Endothelial cell of umbilical vein (primary cell): ENCODE measurements around the gene PRDM16. TPM values are rescaled to one million over a fixed set of nuclear protein-coding genes. Genes with fewer than 3 reads are reported as not detected.

ENCODE experiments used
- BruUV-seq: library from RNA; stranded (reverse); fragments of 400-500 nt; replicated peaks from 2 replicates; lab custom pipeline; 2021; lab: Mats Ljungman, UMichigan
- CTCF ChIA-PET: fragments of 300-600, 350-600 bp; sonication (Branson Sonifier 250); formaldehyde crosslinking; loops from one replicate; lab custom pipeline; 2021; ENCODE audit warnings: antibody characterized with exemption, inconsistent platforms; lab: Charles Lee
- POLR2A ChIA-PET: fragments of 300-600, 350-600 bp; sonication (Branson Sonifier 250); formaldehyde crosslinking; loops from one replicate; lab custom pipeline; 2021; ENCODE audit warnings: antibody characterized with exemption, inconsistent platforms; lab: Charles Lee
- DNase-seq: peaks from one replicate; pipeline ENCODE4 v3.0.0-alpha.2; 2011; ENCODE audit warnings: low read depth, low spot score
- FAIRE-seq: peaks from 2 replicates; lab custom pipeline; 2011; peaks lifted over from hg19 to GRCh38; lab: Jason Lieb, UNC
- H2AFZ ChIP-seq: 2 replicates; pipeline ENCODE4 v1.6.0; 2012; ENCODE audit warnings: low read depth, low read length, control low read depth, inconsistent platforms
- H3K27ac ChIP-seq: 2 replicates; pipeline ENCODE4 v1.5.1; 2011; ENCODE audit warnings: low read depth, mild to moderate bottlenecking, control low read depth, low read length, moderate library complexity; ENCODE audit not compliant: insufficient read depth
- H3K27me3 ChIP-seq, 2 experiments: 2 replicates each; pipeline versions ENCODE4 v1.6.0 to v1.6.1; 2011; ENCODE audit warnings: low read length in 2 of 2, mixed read lengths in 1 of 2; ENCODE audit not compliant: control insufficient read depth in 2 of 2, insufficient read depth in 2 of 2
- H3K36me3 ChIP-seq, 2 experiments: 2 replicates in 1 of 2; 3 replicates in 1 of 2; pipeline ENCODE4 v1.5.1; 2011; ENCODE audit warnings: low read length in 2 of 2, mild to moderate bottlenecking in 1 of 2, moderate library complexity in 1 of 2; ENCODE audit not compliant: control insufficient read depth in 2 of 2, insufficient read depth in 2 of 2; ENCODE audit errors: extremely low read depth in 1 of 2
- H3K4me1 ChIP-seq: 3 replicates; pipeline ENCODE4 v1.5.1; 2011; ENCODE audit warnings: mild to moderate bottlenecking, low read length; ENCODE audit not compliant: control insufficient read depth, insufficient read depth; ENCODE audit errors: extremely low read depth
- H3K4me2 ChIP-seq: 2 replicates; pipeline ENCODE4 v1.6.1; 2011; ENCODE audit warnings: low read length, control low read depth, mixed read lengths; ENCODE audit not compliant: insufficient read depth
- H3K4me3 ChIP-seq, 3 experiments: fragments of 200-600 bp in 1 of 3; sonication (generic), shearing (Covaris generic) in 1 of 3; replicated peaks in 1 of 3; 2 replicates each; pipeline ENCODE4 v1.5.1; 2011 to 2016; ENCODE audit warnings: control low read depth in 3 of 3, low read length in 3 of 3, mild to moderate bottlenecking in 2 of 3, inconsistent platforms in 1 of 3, low read depth in 1 of 3, moderate library complexity in 1 of 3; ENCODE audit not compliant: insufficient read depth in 1 of 3
- H3K79me2 ChIP-seq: 2 replicates; pipeline ENCODE4 v1.6.0; 2012; ENCODE audit warnings: low read length, inconsistent platforms; ENCODE audit not compliant: control insufficient read depth, insufficient read depth
- H3K9ac ChIP-seq: replicated peaks from 2 replicates; pipeline ENCODE3; 2011; ENCODE audit warnings: low read length, control low read depth; ENCODE audit not compliant: insufficient read depth; ENCODE audit errors: extremely low read depth
- H3K9me1 ChIP-seq: replicated peaks from 3 replicates; pipeline ENCODE4 v1.6.0; 2011; ENCODE audit warnings: mild to moderate bottlenecking, low read length; ENCODE audit not compliant: control insufficient read depth, insufficient read depth; ENCODE audit errors: extremely low read depth
- H3K9me3 ChIP-seq: replicated peaks from 2 replicates; pipeline ENCODE4 v1.5.1; 2012; ENCODE audit warnings: low read length, inconsistent platforms; ENCODE audit not compliant: control insufficient read depth, insufficient read depth
- H4K20me1 ChIP-seq: replicated peaks from 2 replicates; pipeline ENCODE3; 2011; ENCODE audit warnings: mild to moderate bottlenecking, low read length; ENCODE audit not compliant: control insufficient read depth, insufficient read depth; ENCODE audit errors: extremely low read depth
- EZH2 ChIP-seq: IDR thresholded peaks from 2 replicates; pipeline ENCODE4 v1.6.1; 2012; ENCODE audit warnings: borderline replicate concordance, low read depth, mild to moderate bottlenecking, moderate library complexity, low read length, inconsistent platforms; ENCODE audit not compliant: severe bottlenecking
- FOS ChIP-seq: IDR thresholded peaks from 2 replicates; pipeline ENCODE4 v1.6.1; 2011; ENCODE audit warnings: mild to moderate bottlenecking, low read length, moderate library complexity, borderline replicate concordance; ENCODE audit not compliant: insufficient read depth
- GATA2 ChIP-seq: IDR thresholded peaks from 2 replicates; pipeline ENCODE4 v1.7.0; 2011; ENCODE audit warnings: low read depth, mild to moderate bottlenecking, moderate library complexity, mixed read lengths, low read length; ENCODE audit not compliant: insufficient read length, insufficient read depth
- JUN ChIP-seq: IDR thresholded peaks from 2 replicates; pipeline ENCODE4 v1.6.1; 2011; ENCODE audit warnings: borderline replicate concordance, low read depth; ENCODE audit not compliant: insufficient read length, insufficient read depth
- MYC ChIP-seq: IDR thresholded peaks from one replicate; pipeline ENCODE4 v1.6.1; 2011; ENCODE audit warnings: mild to moderate bottlenecking, low read depth, low read length
- POLR2A ChIP-seq: IDR thresholded peaks from 2 replicates; pipeline ENCODE4 v1.6.1; 2012; ENCODE audit warnings: low read depth, mild to moderate bottlenecking, control low read depth, low read length
- POLR2AphosphoS5 ChIP-seq: IDR thresholded peaks from 2 replicates; pipeline ENCODE4 v1.6.1; 2012; ENCODE audit warnings: low read depth, mild to moderate bottlenecking, control low read depth, low read length, moderate library complexity; ENCODE audit not compliant: insufficient read depth
- dilution Hi-C: fragments of 300-500 bp; cut with MboI; formaldehyde crosslinking; loops from one replicate; pipeline ENCODE4 v1.15.0; 2019; ENCODE audit warnings: low sequenced_read_pairs; ENCODE audit not compliant: extremely low pct_ligation_motif_present
- intact Hi-C: fragments of 100-400 bp; cut with micrococcal nuclease; formaldehyde crosslinking; loops from one replicate; pipeline ENCODE4 v1.10.0; 2022
- polyA plus RNA-seq, 4 experiments: library from polyadenylated mRNA; depleted of rRNA in 3 of 4; stranded (reverse) in 3 of 4; unstranded in 1 of 4; fragments of >200 nt; gene quantifications; 2 replicates each; pipeline versions ENCODE4 v1.2.1 to v1.2.3, GENCODE V29; 2011 to 2012; ENCODE audit warnings: missing spikeins in 1 of 4
- total RNA-seq: library from RNA; stranded (reverse); gene quantifications from 2 replicates; pipeline ENCODE4 v1.2.3, GENCODE V29; 2021
- TF ChIP-seq, protein P1 (sequence below): IDR thresholded peaks from 2 replicates; pipeline ENCODE4 v1.6.1; 2011; ENCODE audit not compliant: insufficient read depth, insufficient read length
- TF ChIP-seq, protein P2 (sequence below), 2 donors: IDR thresholded peaks; 1 replicate in 1 of 2; 2 replicates in 1 of 2; pipeline ENCODE4 v1.5.1; 2011; ENCODE audit warnings: low read length in 2 of 2, mild to moderate bottlenecking in 2 of 2, moderate library complexity in 2 of 2, control low read depth in 1 of 2, inconsistent platforms in 1 of 2, low read depth in 1 of 2; ENCODE audit not compliant: insufficient read depth in 1 of 2; ENCODE audit errors: extremely low read depth in 1 of 2

The PRDM16 gene
- total and polyA plus RNA-seq, 2 donors (not counting 3 experiments of a cell fraction or from before 2014, with no cell fraction given): not detected

- BruUV-seq: no TSS peak
- no peak overlapping the region for H3K9ac ChIP-seq
- dilution Hi-C loops: no loop called here
- ChIA-PET CTCF (no interaction called here), POLR2A (no interaction called here)
- no peaks in the 10 kb centered on the region for H3K9me1 ChIP-seq
- H3K27me3 ChIP-seq: no peaks in the 10 kb centered on the region
- no peaks in the 10 kb centered on the region for H4K20me1 ChIP-seq
- no peak overlapping the region for H3K4me2 ChIP-seq
- H2AFZ ChIP-seq: no peak overlapping the region
- H3K4me3 ChIP-seq: no peak overlapping the region
- no peaks in the 10 kb centered on the region for H3K4me1 ChIP-seq
- intact Hi-C loops: no loop called here
- no peaks in the 10 kb centered on the region for H3K36me3 ChIP-seq
- DNase-seq (no peak), FAIRE-seq (no peak)
- H3K9me3 ChIP-seq: no peaks in the 10 kb centered on the region
- no peak overlapping the region for H3K27ac ChIP-seq
- no peaks in the 10 kb centered on the region for H3K79me2 ChIP-seq
- TF ChIP-seq POLR2A (no peak), POLR2AphosphoS5 (no peak), GATA2 (no peak), JUN (no peak), FOS (no peak), MYC (no peak), EZH2 (no peak)
- TF ChIP-seq, protein P1, sequence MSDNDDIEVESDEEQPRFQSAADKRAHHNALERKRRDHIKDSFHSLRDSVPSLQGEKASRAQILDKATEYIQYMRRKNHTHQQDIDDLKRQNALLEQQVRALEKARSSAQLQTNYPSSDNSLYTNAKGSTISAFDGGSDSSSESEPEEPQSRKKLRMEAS: no peak
- TF ChIP-seq, protein P2, sequence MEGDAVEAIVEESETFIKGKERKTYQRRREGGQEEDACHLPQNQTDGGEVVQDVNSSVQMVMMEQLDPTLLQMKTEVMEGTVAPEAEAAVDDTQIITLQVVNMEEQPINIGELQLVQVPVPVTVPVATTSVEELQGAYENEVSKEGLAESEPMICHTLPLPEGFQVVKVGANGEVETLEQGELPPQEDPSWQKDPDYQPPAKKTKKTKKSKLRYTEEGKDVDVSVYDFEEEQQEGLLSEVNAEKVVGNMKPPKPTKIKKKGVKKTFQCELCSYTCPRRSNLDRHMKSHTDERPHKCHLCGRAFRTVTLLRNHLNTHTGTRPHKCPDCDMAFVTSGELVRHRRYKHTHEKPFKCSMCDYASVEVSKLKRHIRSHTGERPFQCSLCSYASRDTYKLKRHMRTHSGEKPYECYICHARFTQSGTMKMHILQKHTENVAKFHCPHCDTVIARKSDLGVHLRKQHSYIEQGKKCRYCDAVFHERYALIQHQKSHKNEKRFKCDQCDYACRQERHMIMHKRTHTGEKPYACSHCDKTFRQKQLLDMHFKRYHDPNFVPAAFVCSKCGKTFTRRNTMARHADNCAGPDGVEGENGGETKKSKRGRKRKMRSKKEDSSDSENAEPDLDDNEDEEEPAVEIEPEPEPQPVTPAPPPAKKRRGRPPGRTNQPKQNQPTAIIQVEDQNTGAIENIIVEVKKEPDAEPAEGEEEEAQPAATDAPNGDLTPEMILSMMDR (IDR thresholded peaks at IDR 0.05; ENCODE audit: extremely low read depth in 1 of 2, insufficient read depth in 1 of 2, low read depth in 1 of 2, low read length in 2 of 2): no peak
Measured at GRCh38 chr1:3219005-3219790, 150.2 kb downstream of the PRDM16 start.
